GM13976 (cell line): ENCODE results near the gene ASRGL1.
A peak's percentile ranks its signal among the peaks of the same experiment; 100 is the strongest.

Experiments
- DNase-seq: peaks from one replicate; pipeline ENCODE4 v3.0.0; 2012; ENCODE audit warnings: low spot score
- in situ Hi-C: fragments of 300-500 bp; cut with MboI; formaldehyde crosslinking; loops from one replicate; pipeline ENCODE4 v1.12.0; 2022; ENCODE audit warnings: low sequenced_read_pairs, mixed read lengths, inconsistent platforms; ENCODE audit not compliant: unreplicated experiment
- TF ChIP-seq, protein P1 (sequence below): IDR thresholded peaks from 2 replicates; pipeline ENCODE4 v1.5.1; 2012; ENCODE audit warnings: borderline replicate concordance, mild to moderate bottlenecking; ENCODE audit not compliant: insufficient read depth; ENCODE audit errors: extremely low read depth, missing control alignments, control extremely low read depth

ASRGL1 gene

DNA sequence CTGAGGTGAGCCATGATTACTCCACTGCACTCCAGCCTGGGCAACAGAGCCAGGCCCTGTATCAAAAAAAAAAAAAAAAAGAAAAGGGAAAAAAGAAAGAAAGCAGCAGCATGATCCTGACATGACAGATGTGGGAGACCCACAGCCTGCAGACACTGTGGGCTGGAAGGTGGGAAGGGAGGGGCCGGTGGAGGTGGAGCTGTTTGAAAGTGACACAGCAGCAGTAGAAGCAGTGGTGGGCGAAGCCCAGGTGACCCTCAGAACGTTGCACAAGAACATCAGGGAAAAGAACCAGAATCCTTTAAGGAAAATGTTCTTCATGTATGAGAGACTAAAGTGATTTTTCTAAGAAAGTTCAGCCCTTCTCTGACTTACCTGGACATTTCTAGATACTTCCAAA lies 55.3 kb downstream of the ASRGL1 start:
- TF ChIP-seq, protein P1, sequence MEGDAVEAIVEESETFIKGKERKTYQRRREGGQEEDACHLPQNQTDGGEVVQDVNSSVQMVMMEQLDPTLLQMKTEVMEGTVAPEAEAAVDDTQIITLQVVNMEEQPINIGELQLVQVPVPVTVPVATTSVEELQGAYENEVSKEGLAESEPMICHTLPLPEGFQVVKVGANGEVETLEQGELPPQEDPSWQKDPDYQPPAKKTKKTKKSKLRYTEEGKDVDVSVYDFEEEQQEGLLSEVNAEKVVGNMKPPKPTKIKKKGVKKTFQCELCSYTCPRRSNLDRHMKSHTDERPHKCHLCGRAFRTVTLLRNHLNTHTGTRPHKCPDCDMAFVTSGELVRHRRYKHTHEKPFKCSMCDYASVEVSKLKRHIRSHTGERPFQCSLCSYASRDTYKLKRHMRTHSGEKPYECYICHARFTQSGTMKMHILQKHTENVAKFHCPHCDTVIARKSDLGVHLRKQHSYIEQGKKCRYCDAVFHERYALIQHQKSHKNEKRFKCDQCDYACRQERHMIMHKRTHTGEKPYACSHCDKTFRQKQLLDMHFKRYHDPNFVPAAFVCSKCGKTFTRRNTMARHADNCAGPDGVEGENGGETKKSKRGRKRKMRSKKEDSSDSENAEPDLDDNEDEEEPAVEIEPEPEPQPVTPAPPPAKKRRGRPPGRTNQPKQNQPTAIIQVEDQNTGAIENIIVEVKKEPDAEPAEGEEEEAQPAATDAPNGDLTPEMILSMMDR, result no peak
- no peak for DNase-seq
- in situ Hi-C loops, result loop anchor here (25.0 kb wide), 1 partner anchor 470 kb away; no protein-coding TSS in a partner anchor

DNA sequence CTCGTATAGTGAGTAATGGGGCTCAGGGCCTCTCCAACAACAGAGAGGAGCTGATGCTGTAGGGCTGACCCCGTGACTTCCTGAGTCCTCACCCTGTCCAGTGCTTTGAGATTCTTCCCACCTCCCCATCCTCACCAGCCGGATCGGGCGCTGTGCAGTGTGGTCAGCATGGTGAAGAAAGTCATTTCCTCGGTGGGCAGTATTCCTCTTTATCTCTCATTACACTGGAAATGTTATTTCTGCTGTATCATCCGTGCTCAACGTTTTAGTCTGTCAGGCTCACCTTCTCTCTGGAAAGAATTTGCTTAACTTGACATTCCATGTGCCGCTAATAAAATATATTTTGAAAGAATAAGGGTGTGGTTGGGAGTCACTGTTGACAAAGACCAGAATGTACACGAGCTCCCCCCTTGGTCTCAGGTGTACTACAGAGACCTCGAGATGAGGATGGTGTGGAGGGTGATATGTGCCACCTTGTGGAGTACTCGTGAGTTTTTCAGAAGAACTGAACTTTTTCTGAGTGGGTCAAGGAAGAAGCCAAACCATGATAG lies 55.9 kb downstream of the ASRGL1 start:
- DNase-seq, result peak; percentile 34
- in situ Hi-C loops, result loop anchor here (25.0 kb wide), 1 partner anchor 469 kb away; no protein-coding TSS in a partner anchor
- TF ChIP-seq, protein P1, result peak; percentile 2

DNA sequence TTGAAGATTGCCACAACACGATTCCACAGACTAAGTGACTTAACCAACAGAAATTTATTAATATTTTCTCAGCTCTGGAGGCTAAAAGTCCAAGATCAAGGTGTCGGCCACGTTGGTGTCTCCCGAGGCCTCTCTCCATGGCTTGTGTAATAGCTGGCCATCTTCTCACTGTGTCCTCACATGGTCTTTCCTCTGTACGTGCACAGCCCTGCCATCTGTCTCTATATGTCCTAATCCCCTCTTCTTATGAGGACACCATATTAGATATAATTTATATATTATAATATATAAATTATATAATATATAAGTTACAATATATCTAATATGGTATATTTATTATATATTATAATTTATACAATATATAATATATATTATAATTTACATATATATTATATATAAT lies 56.5 kb downstream of the ASRGL1 start:
- TF ChIP-seq, protein P1, result no peak
- in situ Hi-C loops, result loop anchor here (25.0 kb wide), 1 partner anchor 469 kb away; no protein-coding TSS in a partner anchor
- no peak for DNase-seq

DNA sequence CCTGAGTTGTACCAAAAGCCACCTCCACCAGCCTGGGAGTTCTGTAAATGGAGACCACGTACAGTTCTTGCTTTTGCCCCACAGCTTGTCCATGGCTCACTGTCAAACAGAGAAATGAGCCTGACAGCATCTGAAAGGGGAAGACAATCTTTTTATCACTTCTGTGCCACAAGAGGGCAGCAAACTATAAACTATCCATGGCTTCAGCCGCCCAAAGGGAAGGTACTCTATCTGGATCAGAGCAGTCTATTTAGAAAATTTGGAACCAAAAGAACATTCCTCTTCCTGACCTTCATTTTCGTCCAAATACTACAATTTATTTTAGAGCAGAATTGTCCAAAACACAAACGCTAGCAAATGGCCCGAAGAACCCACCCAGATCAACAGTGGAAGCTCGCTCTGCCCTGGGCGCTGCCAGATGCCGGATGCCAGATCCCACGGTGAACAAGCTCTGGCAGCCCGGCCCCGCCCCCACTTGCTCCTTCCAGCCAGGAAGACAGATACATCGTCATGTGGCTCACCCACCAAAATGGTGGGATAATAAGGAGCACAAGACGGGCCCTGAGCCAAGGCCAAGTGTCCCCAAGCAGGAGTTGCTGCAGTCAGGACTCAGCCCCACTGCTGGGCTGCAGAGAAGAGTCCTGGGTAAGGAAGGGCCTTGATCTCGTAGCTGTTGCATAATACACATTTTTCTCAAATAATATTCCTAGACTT lies 57.7 kb downstream of the ASRGL1 start:
- DNase-seq, result peak; percentile 84
- TF ChIP-seq, protein P1, result peak; percentile 66
- in situ Hi-C loops, result loop anchor here (25.0 kb wide), 1 partner anchor 467 kb away; no protein-coding TSS in a partner anchor

DNA sequence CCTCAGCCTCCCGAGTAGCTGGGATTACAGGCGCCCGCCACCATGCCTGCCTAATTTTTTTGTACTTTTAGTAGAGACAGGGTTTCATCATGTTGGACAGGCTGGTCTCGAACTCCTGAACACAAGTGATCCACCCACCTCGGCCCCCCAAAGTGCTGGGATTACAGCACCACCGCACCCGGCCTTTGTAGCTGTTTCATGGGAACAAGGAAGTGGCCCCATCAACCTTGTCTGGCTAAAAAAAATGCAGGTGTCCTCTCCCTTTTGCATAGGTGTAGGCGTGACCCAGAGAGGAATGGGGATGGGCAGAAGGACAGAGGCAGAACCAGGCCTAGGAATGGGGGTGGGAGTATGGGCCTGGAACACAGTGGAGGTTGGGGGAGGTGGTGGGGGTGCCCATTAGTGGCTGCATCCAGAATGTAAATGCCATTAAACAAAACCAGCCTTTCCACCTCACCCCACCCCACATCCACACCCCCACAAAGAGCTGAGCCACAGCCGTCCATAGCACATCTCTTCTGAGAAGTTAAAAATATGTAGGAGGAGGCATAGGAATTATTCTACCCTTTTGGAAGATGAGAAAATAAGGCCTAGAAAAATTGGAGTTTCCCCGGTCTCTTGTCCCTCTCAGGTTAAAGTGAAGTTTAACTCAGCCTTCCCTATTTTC lies 58.8 kb downstream of the ASRGL1 start:
- TF ChIP-seq, protein P1, result no peak

DNA sequence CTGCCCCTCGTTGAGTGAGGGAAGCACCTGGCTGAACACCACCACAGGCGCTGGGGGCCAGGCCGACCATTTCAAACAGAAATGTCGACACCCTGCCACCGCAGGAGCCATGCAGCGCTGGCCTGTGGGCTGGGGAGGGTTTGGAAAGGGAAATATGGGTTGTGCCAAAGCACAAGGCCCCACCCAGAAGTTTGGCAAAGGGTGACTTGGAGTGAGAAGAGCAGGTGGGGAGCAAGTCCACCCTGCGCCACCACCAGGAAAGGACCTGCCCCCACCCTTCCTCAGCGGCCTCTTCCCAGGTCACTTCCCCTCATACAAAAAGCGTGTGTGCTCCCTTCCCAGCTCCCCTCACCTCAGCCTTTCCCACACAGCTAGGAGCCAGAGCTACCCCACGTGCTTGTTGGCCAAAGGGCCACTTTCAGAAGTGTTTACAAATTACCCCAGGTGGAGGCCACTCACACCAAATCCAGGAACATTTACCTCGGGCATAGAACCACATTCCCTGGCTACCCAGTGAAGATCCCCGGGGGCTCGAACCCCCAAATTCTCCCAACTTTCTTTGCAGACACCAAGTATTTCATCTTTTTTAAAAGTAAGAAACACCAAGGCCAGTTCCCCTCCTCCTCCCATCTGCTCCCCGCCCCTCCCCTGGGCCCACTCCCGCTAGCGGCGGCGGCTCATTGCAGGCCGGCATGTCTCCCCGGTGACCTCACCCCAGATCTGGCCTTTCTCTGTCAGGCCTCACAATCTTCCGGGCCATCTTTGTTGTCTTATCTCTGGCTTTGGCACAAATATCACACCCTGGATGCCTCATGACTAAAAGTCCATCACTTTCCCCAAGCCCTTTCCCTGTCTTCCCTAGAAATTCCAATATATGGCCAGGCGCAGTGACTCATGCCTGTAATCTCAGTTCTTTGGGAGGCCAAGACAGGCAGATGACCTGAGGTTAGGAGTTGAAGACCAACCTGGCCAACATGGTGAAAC lies 61.1 kb downstream of the ASRGL1 start:
- DNase-seq, result no peak
- in situ Hi-C loops, result loop anchor here (25.0 kb wide), 1 partner anchor 464 kb away; no protein-coding TSS in a partner anchor
- TF ChIP-seq, protein P1, result no peak

More for the DNA sequence above, 58.8 kb downstream of the ASRGL1 start:
- no peak for DNase-seq
- in situ Hi-C loops, result loop anchor here (25.0 kb wide), 1 partner anchor 466 kb away; no protein-coding TSS in a partner anchor
